Liver (tissue), 9 donors: Measurements from ENCODE around the gene CAB39. TPM values are rescaled to one million over a fixed set of nuclear protein-coding genes. Genes with fewer than 3 reads are reported as not detected.

Source experiments
- DNase-seq: peaks from one replicate; pipeline ENCODE4 v3.0.0-alpha.2; 2017; ENCODE audit warnings: low spot score
- H3K27ac ChIP-seq, 2 donors: one replicate each; pipeline ENCODE4 v1.7.0; 2013; ENCODE audit warnings: inconsistent platforms in 2 of 2, low read length in 2 of 2, control low read depth in 1 of 2, low read depth in 1 of 2, mild to moderate bottlenecking in 1 of 2
- H3K27me3 ChIP-seq, 4 donors: one replicate each; pipeline versions ENCODE4 v1.6.1 to v1.7.0; 2013; ENCODE audit warnings: low read length in 3 of 4, inconsistent platforms in 1 of 4, mild to moderate bottlenecking in 1 of 4, moderate library complexity in 1 of 4; ENCODE audit not compliant: control insufficient read depth in 4 of 4, insufficient read depth in 4 of 4
- H3K36me3 ChIP-seq, 4 donors: one replicate each; pipeline versions ENCODE4 v1.6.1 to v1.7.0; 2013; ENCODE audit warnings: low read length in 3 of 4, mild to moderate bottlenecking in 3 of 4, low read depth in 1 of 4, moderate library complexity in 1 of 4; ENCODE audit not compliant: control insufficient read depth in 4 of 4, insufficient read depth in 3 of 4
- H3K4me1 ChIP-seq, 4 donors: one replicate each; pipeline versions ENCODE4 v1.6.1 to v1.7.0; 2013; ENCODE audit warnings: low read length in 3 of 4, mild to moderate bottlenecking in 3 of 4, moderate library complexity in 1 of 4; ENCODE audit not compliant: control insufficient read depth in 4 of 4, insufficient read depth in 4 of 4
- H3K4me3 ChIP-seq, 3 donors: one replicate each; pipeline versions ENCODE4 v1.6.1 to v1.7.0; 2013; ENCODE audit warnings: low read length in 3 of 3, control low read depth in 1 of 3, low read depth in 1 of 3, mild to moderate bottlenecking in 1 of 3
- H3K9ac ChIP-seq, 2 donors: one replicate each; pipeline ENCODE4 v1.7.0; 2013; ENCODE audit warnings: low read length in 2 of 2, mild to moderate bottlenecking in 2 of 2, moderate library complexity in 2 of 2, control low read depth in 1 of 2, low read depth in 1 of 2
- H3K9me3 ChIP-seq, 4 donors: one replicate each; pipeline versions ENCODE4 v1.6.1 to v1.7.0; 2013; ENCODE audit warnings: low read length in 3 of 4; ENCODE audit not compliant: control insufficient read depth in 4 of 4
- ATF3 ChIP-seq: IDR thresholded peaks from 2 replicates; pipeline ENCODE4 v1.6.1; 2016; ENCODE audit warnings: antibody characterized with exemption
- CTCF ChIP-seq: fragments of 150-350 bp; IDR thresholded peaks from 2 replicates; pipeline ENCODE4 v1.5.1; 2017; ENCODE audit warnings: improper control_type of control experiment, low read depth, low read length; ENCODE audit not compliant: missing input control
- EGR1 ChIP-seq, 2 donors: IDR thresholded peaks; 2 replicates each; pipeline ENCODE4 v1.6.1; 2016 to 2018; ENCODE audit warnings: antibody characterized with exemption in 2 of 2, low read depth in 2 of 2
- FOXA1 ChIP-seq: IDR thresholded peaks from 2 replicates; pipeline ENCODE4 v1.6.1; 2016; ENCODE audit warnings: antibody characterized with exemption
- FOXA2 ChIP-seq: IDR thresholded peaks from 2 replicates; pipeline ENCODE4 v1.6.1; 2016; ENCODE audit warnings: antibody characterized with exemption
- GABPA ChIP-seq, 2 donors: IDR thresholded peaks in 1 of 2; conservative IDR thresholded peaks in 1 of 2; 2 replicates each; pipeline ENCODE4 v1.6.1; 2016; ENCODE audit warnings: antibody characterized with exemption in 2 of 2, mild to moderate bottlenecking in 1 of 2, moderate library complexity in 1 of 2
- HNF4A ChIP-seq, 2 donors: conservative IDR thresholded peaks; 2 replicates each; pipeline ENCODE4 v1.6.1; 2016; ENCODE audit warnings: antibody characterized with exemption in 2 of 2, mild to moderate bottlenecking in 2 of 2
- JUND ChIP-seq, 2 donors: IDR thresholded peaks; 2 replicates each; pipeline ENCODE4 v1.6.1; 2016; ENCODE audit warnings: antibody characterized with exemption in 2 of 2
- MAX ChIP-seq: IDR thresholded peaks from 2 replicates; pipeline ENCODE4 v1.6.1; 2016; ENCODE audit warnings: antibody characterized with exemption
- NR2F2 ChIP-seq: IDR thresholded peaks from 2 replicates; pipeline ENCODE4 v1.6.1; 2016; ENCODE audit warnings: antibody characterized with exemption
- RAD21 ChIP-seq, 2 donors: IDR thresholded peaks; 2 replicates each; pipeline ENCODE4 v1.6.1; 2016; ENCODE audit warnings: antibody characterized with exemption in 2 of 2, mild to moderate bottlenecking in 2 of 2
- REST ChIP-seq: IDR thresholded peaks from 2 replicates; pipeline ENCODE4 v1.6.1; 2016; ENCODE audit warnings: antibody characterized with exemption, mild to moderate bottlenecking
- RXRA ChIP-seq, 2 donors: IDR thresholded peaks; 2 replicates each; pipeline ENCODE4 v1.6.1; 2017 to 2018; ENCODE audit warnings: antibody characterized with exemption in 2 of 2, mild to moderate bottlenecking in 1 of 2
- SP1 ChIP-seq: IDR thresholded peaks from 2 replicates; pipeline ENCODE4 v1.6.1; 2018; ENCODE audit warnings: antibody characterized with exemption, mild to moderate bottlenecking
- TAF1 ChIP-seq: conservative IDR thresholded peaks from 2 replicates; pipeline ENCODE4 v1.6.1; 2016; ENCODE audit warnings: antibody characterized with exemption, mild to moderate bottlenecking
- YY1 ChIP-seq: IDR thresholded peaks from 2 replicates; pipeline ENCODE4 v1.6.1; 2016; ENCODE audit warnings: antibody characterized with exemption, mild to moderate bottlenecking
- ZBTB33 ChIP-seq: IDR thresholded peaks from 2 replicates; pipeline ENCODE4 v1.6.1; 2016; ENCODE audit warnings: antibody characterized with exemption
- WGBS: extraction: QIAGEN DNeasy Blood & Tissue Kit; methylation state at CpG from one replicate; pipeline ENCODE4 v1.1.7; 2013; 5-methylcytosine and 5-hydroxymethylcytosine counted together
- polyA plus RNA-seq, 2 donors: library from polyadenylated mRNA; stranded (reverse) in 1 of 2; unstranded in 1 of 2; fragments of 200-250 nt in 1 of 2; fragments of >200 nt in 1 of 2; fragmentation: Nextera tagmentation in 1 of 2; extraction: Ambion mirVana in 1 of 2; gene quantifications; one replicate each; pipeline versions ENCODE4 v1.2.1 to v1.2.3, GENCODE V29; 2013 to 2015
- total RNA-seq, 2 donors: library from RNA; depleted of rRNA; stranded (reverse); fragments of >200 nt; gene quantifications; one replicate each; pipeline ENCODE4 v1.2.3, GENCODE V29; 2014
- donor health status: healthy.
- donor health status: healthy.
- donor health status: healthy.
- donor health status: healthy.
- donor health status: healthy.

The CAB39 gene
- total and polyA plus RNA-seq, 4 donors = 9.2 to 39.8 (median 26.5) TPM

- Histone ChIP-seq H3K27ac (no peak overlapping the region), H3K36me3 (peaks cover under 1 to 10% (median 8%) of the 10 kb centered on the region in 4 donors), H3K9me3 (no peaks in the 10 kb centered on the region), H3K9ac (no peak overlapping the region), H3K4me3 (no peak overlapping the region), H3K27me3 (no peaks in the 10 kb centered on the region), H3K4me1 (no peaks in the 10 kb centered on the region)
- no peak for TF ChIP-seq ZBTB33
- no peak for TF ChIP-seq MAX
- TF ChIP-seq GABPA (IDR thresholded peaks at IDR 0.05 in 1 of 2, conservative IDR thresholded peaks at IDR 0.05 in 1 of 2) = no peak
- TF ChIP-seq SP1 = no peak
- TF ChIP-seq EGR1 (IDR thresholded peaks at IDR 0.05; ENCODE audit: low read depth in 2 of 2) = no peak
- TF ChIP-seq RXRA (IDR thresholded peaks at IDR 0.05) = no peak
- TF ChIP-seq FOXA2 = no peak
- no peak for TF ChIP-seq JUND (IDR thresholded peaks at IDR 0.05)
- no peak for TF ChIP-seq HNF4A (conservative IDR thresholded peaks at IDR 0.05)
- no peak for TF ChIP-seq TAF1
- TF ChIP-seq ATF3 = no peak
- no peak for TF ChIP-seq NR2F2
- no peak for TF ChIP-seq CTCF
- no peak for TF ChIP-seq YY1
- no peak for TF ChIP-seq RAD21 (IDR thresholded peaks at IDR 0.05)
- TF ChIP-seq FOXA1 = no peak
- TF ChIP-seq REST = no peak
- WGBS = 88% methylated on average over 5 of the region's 5 CpGs
- no peak for DNase-seq
Observed at GRCh38 chr2:230805353-230806017, 92.8 kb downstream of the CAB39 start.
